Cardiac fibroblast (primary cell): ENCODE measurements around the gene IL23R.

Source experiments
- DNase-seq, 2 donors: peaks; one replicate each; pipeline versions ENCODE4 v3.0.0 to v3.0.0-alpha.2; 2010; ENCODE audit warnings: low read depth in 2 of 2
- H3K4me3 ChIP-seq, 2 donors: replicated peaks in 1 of 2; 1 replicate in 1 of 2; 2 replicates in 1 of 2; pipeline ENCODE4 v1.5.1; 2011; ENCODE audit warnings: low read depth in 2 of 2, low read length in 2 of 2, mild to moderate bottlenecking in 2 of 2, moderate library complexity in 1 of 2
- CTCF ChIP-seq: IDR thresholded peaks from one replicate; pipeline ENCODE4 v1.5.1; 2011; ENCODE audit warnings: low read depth, mild to moderate bottlenecking, low read length, inconsistent platforms

IL23R gene

GRCh38 chr1:67175530-67176087, 9.4 kb downstream of the IL23R start:
- TF ChIP-seq CTCF, result no peak
- no peak for DNase-seq
- H3K4me3 ChIP-seq, result no peak overlapping the region

- no peak overlapping the region for H3K4me3 ChIP-seq
- no peak for TF ChIP-seq CTCF
- no peak for DNase-seq
These were observed 18.7 kb downstream of the IL23R start for GRCh38 chr1:67184838-67185421.

DNA sequence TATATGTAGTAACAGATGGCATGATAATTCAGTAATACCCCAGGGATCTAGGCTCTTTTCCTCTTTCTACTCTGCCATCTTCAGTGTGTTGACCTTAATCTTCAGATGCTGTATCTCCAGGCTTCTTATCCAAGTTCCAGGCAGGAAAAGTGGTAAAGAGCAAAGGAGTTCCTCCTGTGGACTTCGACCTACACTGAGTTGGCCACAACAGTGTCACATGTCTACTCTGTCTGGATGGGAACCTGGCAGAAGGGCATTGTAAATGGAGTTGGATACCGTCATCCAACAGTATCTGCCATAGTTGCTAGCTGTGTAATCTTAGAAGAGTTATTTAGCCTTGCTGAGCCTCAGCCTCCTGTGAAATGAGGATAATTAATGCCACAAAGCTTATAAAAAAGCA, 21.9 kb downstream of the IL23R start:
- DNase-seq, result no peak
- no peak overlapping the region for H3K4me3 ChIP-seq
- TF ChIP-seq CTCF, result no peak

DNA sequence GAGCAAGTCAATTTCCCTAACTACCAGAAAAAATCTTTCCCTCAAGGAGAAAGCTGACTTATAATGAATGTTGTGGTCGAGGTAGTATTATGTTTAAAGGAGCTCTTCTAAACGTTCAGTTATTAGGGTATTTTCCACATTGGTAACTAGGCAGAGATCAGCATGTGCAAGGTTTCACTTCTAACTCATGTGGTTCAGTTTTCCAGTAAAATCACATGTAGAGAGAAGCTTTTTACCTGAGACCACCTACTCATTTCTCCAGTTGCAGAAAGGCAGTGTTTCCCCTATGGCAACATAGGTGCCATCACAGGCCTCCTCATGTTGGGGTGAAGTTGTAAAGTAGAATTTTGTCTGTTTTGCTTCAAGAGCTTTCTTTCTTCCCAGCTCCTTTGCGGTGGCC, 23.7 kb downstream of the IL23R start:
- TF ChIP-seq CTCF, result no peak
- no peak overlapping the region for H3K4me3 ChIP-seq
- DNase-seq, result no peak

- DNase-seq, result no peak
- TF ChIP-seq CTCF, result no peak
- H3K4me3 ChIP-seq, result no peak overlapping the region
These were observed 24.2 kb downstream of the IL23R start for GRCh38 chr1:67190410-67190809.

DNA sequence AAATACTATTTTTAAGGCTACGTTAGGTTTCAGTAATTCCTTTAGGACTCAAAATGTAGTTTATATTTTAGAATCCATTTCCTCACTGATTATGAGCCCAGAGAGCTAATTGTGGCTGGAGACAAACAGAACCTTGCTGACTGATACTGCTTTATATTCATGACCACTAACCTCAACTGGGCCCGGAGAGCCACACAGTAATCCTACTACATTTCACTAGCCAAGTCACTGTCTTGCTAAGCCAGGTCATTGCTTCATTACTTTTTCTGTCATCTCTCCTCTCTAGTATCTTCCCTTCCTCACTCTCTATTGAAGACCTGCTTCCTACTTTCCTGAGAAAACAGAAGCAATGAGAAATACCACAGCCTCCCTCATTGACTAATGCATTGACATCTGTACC, 24.7 kb downstream of the IL23R start:
- no peak for TF ChIP-seq CTCF
- DNase-seq, result no peak
- H3K4me3 ChIP-seq, result no peak overlapping the region
